Ishikawa (cell line): ENCODE results near the gene ABCB9.

ENCODE experiments used
- CEBPB ChIP-seq: IDR thresholded peaks from 2 replicates; pipeline ENCODE4 v1.6.1; 2012
- CREB1 ChIP-seq: IDR thresholded peaks from 2 replicates; pipeline ENCODE4 v1.6.1; 2012; ENCODE audit warnings: low read depth
- EGR1 ChIP-seq: IDR thresholded peaks from 2 replicates; pipeline ENCODE4 v1.6.1; 2012
- EP300 ChIP-seq: IDR thresholded peaks from 2 replicates; pipeline ENCODE4 v1.6.1; 2012; ENCODE audit warnings: borderline replicate concordance
- FOXM1 ChIP-seq: IDR thresholded peaks from 2 replicates; pipeline ENCODE4 v1.6.1; 2012; ENCODE audit warnings: low read depth, borderline replicate concordance
- MAX ChIP-seq: IDR thresholded peaks from 2 replicates; pipeline ENCODE4 v1.6.1; 2012
- NFIC ChIP-seq: IDR thresholded peaks from 2 replicates; pipeline ENCODE4 v1.6.1; 2012
- RAD21 ChIP-seq: IDR thresholded peaks from 2 replicates; pipeline ENCODE4 v1.6.1; 2012; ENCODE audit warnings: low read depth
- REST ChIP-seq: IDR thresholded peaks from 2 replicates; pipeline ENCODE4 v1.6.1; 2012; ENCODE audit warnings: low read depth, mild to moderate bottlenecking
- TAF1 ChIP-seq: IDR thresholded peaks from 2 replicates; pipeline ENCODE4 v1.6.1; 2012; ENCODE audit warnings: low read depth, mild to moderate bottlenecking
- TCF12 ChIP-seq: IDR thresholded peaks from 2 replicates; pipeline ENCODE4 v1.6.1; 2012; ENCODE audit warnings: low read depth
- TEAD4 ChIP-seq: IDR thresholded peaks from 2 replicates; pipeline ENCODE4 v1.6.1; 2012
- USF1 ChIP-seq: IDR thresholded peaks from 2 replicates; pipeline ENCODE4 v1.6.1; 2012
- YY1 ChIP-seq: IDR thresholded peaks from 2 replicates; pipeline ENCODE4 v1.6.1; 2012; ENCODE audit warnings: low read depth
- ZBTB7A ChIP-seq: IDR thresholded peaks from 2 replicates; pipeline ENCODE4 v1.6.1; 2012; ENCODE audit warnings: low read depth

The ABCB9 gene

GRCh38 chr12:122977153-122977552, 10.9 kb upstream of the ABCB9 start:
- TF ChIP-seq EP300 (no peak), NFIC (no peak), REST (no peak), ZBTB7A (no peak), USF1 (no peak), TEAD4 (no peak), TCF12 (no peak), TAF1 (no peak), CEBPB (no peak), FOXM1 (no peak), MAX (no peak), RAD21 (no peak)

- TF ChIP-seq EP300 (no peak), TCF12 (no peak), NFIC (no peak), MAX (no peak), RAD21 (no peak), TAF1 (no peak), FOXM1 (no peak), REST (no peak), USF1 (no peak), CEBPB (no peak), TEAD4 (no peak)
Measured at GRCh38 chr12:122976648-122976975, 10.3 kb upstream of the ABCB9 start.

- TF ChIP-seq USF1 (no peak), TAF1 (no peak), MAX (no peak), CREB1 (no peak), EGR1 (no peak), EP300 (no peak), TCF12 (no peak), CEBPB (no peak), ZBTB7A (no peak), YY1 (no peak), FOXM1 (no peak), RAD21 (no peak), REST (no peak), NFIC (no peak), TEAD4 (no peak)
Measured at GRCh38 chr12:122975790-122976647, 9.8 kb upstream of the ABCB9 start.
